HG03558 (cell line): ENCODE measurements around the gene TMEM187.
A peak's percentile ranks its signal among the peaks of the same experiment; 100 is the strongest.
"Not testable (repeated sequence)": the region's sequence is repeated elsewhere in the genome, so short reads cannot be mapped to it uniquely, and the experiment has no call there.

ENCODE experiments used
- ATAC-seq: cut with Tn5 transposase; IDR thresholded peaks from one replicate; pipeline ENCODE4 v1.9.1; 2021; ENCODE audit warnings: moderate number of reproducible peaks; ENCODE audit not compliant: unreplicated experiment; ENCODE audit errors: extremely low read depth

Gene TMEM187

GRCh38 chrX:153969125-153969903 lies 3.2 kb upstream of the TMEM187 start:
- ATAC-seq, result no peak

DNA sequence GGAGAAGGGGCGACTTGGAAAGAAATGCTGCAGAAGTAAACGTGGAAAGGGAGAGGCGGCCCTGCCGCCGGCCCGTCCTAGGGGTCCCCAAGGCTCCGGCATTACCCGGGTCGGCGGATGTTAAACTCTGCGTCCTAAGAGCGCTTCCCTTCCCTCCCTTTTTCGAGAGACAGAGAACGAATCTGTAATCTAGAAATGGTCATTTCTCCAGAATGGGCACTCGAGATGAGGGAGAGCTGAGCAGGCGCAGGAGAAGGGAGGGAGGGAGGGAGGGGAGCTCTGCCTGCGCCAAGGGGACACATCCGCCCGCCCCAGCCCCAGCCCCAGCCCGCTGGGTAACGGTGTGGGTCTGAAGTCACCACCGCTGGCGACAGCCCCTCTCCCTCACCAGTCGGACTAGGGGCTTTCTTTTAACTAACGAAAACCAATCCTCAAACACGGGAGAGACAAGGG lies 2.6 kb upstream of the TMEM187 start:
- no peak for ATAC-seq

- ATAC-seq, result no peak
Observed at GRCh38 chrX:153970357-153971123, 2.0 kb upstream of the TMEM187 start.

GRCh38 chrX:153971124-153971449 lies 1.5 kb upstream of the TMEM187 start:
- ATAC-seq, result no peak

DNA sequence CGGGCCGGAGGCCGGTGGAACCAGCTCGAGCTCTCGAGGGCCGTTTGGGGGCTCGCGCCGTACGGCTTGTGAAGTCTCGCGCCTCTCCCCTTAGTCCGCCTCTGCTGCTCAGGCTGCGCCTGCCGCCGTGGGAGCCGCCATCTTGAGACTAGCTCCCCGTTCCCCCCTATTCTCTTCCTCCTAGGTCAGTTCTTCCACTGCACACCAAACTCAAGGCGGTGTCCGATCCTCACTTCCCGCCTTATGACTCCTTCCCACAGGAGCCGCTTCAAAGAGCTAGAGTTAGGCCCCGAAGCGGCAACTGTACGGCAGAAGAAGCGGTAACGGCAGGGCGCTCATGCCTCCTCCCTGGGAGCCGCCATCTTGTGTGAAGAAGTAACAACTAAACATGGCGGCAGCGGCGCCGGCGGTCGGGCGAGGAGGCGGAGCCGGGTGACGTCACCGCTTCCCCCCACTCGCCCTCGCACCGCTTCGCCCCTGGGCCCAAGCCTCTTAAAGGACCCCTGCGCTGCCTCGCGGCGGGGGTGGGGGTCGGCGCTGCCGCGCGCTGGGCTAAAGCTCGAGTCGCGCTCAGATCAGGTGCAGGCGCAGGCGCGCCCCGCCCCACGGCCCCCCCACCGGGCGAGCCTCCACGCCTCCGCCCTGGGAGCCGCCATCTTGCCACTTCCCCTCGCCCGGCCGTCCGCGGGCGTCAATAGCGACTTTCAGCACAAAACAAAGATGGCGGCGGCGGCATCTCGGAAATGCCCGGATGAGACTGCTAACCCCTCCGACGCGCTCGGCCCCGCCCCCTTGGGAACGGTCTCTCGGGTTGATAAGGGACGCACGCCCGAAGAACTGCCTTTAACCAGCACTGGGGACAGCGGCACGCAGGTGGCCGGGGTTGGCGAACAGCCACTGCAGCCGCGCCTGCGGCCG lies 845 bp upstream of the TMEM187 start, which contains the start of gene HCFC1:
TSS of gene HCFC1 (minus strand) at position 369 of the 918 bp plus-strand sequence. CDS start 978 bp downstream, outside the sequence.
- peak; percentile 14 for ATAC-seq

- ATAC-seq, result no peak
Observed at GRCh38 chrX:153973127-153974002, 811 bp downstream of the TMEM187 start.

DNA sequence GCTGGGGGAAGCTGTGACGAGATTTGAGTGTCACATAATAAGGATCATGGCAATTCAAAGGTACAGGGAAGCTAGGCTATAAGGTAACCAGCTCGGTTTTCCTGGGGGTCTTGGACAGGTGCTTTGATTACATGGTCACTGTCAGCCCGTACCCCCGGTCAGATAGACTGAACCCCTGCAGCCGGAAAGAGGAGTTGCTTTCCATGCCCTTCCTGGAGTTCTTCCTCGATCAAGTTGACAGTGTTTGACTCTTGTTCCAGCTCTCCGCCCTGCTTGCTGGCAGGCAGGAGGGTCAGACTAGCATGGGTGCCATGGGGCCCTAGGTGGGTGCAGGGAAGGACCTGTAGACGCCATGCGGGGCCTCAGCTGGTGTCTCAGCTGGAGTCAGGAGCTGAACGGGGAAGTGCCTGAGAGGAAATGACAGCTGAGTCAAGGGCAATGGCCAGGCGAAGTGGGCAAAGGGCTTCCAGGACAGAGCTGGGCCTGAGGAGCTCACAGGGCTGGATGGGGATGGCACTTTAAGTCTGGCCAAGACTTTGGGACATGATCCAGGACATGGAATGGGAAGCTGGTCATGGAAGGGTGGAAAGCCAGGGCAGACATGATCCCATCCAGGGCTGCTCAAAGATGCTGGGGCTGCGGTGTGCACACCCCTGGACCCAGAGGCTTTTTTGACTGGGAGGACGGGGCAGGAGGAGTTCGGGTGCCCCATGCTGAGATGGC lies 1.6 kb downstream of the TMEM187 start:
- ATAC-seq, result no peak

DNA sequence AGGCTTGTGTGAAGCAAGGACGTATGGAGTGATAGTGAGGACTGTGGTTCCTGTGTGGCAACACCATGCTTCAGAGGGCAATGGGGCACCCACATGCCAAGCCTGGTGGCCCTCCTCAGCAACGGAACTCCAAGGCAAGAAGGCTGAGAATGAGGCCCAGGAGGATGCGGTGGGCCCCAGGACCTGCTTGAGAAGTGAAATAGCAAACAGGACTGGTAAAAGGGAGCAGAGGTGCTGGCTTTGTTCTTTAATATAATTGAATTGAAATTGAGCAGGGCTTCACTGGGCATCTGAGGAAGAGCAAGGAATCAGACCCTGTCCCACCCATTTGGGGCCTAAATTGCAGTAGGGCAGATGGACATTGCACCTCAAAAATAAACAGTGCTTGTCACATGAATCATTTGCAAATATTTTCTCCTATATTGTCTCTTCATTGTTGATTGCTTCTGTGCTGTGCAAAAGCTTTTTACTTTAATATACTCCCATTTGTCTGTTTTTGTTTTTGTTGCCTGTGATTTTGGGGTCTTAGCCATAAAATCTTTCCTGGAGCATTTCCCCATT lies 2.3 kb downstream of the TMEM187 start:
- ATAC-seq, result no peak

DNA sequence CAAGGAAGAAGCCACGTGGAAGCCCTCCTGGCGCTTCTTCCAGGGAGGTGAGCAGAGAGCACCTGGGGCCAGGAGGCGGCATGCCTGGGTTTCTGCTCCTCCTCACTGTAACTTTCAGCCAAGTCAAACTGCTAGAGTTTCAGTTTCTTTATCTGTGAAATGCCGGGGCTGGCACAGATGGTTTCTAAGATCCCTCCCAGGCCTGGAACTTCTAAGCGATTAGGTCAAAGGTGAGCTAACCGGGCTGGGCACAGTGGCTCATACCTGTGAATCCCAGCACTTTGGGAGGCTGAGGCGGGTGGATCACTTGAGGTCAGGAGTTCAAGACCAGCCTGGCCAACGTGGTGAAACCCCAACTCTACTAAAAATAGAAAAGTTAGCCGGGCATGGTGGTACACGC lies 7.8 kb downstream of the TMEM187 start:
- ATAC-seq, result not testable (repeated sequence)

- ATAC-seq, result no peak
Observed at GRCh38 chrX:153981231-153981630, 8.7 kb downstream of the TMEM187 start.

DNA sequence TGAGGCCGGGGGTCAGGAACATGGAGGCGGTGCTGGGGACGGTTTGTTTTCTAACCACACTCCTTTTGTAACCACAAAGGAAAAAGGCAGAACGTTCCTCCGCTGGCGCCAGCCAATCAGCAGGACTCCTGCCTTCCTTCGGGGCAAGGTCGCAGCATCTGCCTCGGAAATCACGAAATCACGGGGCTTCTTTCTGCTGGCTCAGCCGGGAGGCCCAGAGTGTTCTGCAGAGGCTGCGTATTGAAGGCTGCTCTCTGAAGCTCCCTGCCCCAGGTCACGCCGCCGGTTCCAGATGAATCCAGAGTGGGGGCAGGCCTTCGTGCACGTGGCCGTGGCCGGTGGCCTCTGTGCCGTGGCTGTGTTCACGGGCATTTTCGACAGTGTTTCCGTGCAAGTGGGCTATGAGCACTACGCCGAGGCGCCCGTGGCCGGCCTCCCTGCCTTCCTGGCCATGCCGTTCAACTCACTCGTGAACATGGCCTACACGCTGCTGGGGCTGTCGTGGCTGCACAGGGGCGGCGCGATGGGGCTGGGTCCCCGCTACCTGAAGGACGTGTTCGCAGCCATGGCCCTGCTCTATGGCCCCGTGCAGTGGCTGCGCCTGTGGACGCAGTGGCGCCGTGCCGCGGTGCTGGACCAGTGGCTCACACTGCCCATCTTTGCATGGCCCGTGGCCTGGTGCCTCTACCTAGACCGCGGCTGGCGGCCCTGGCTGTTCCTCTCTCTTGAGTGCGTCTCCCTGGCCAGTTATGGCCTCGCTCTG lies 9.4 kb downstream of the TMEM187 start:
- ATAC-seq, result no peak

GRCh38 chrX:153983321-153983801 lies 10.8 kb downstream of the TMEM187 start:
- no peak for ATAC-seq

DNA sequence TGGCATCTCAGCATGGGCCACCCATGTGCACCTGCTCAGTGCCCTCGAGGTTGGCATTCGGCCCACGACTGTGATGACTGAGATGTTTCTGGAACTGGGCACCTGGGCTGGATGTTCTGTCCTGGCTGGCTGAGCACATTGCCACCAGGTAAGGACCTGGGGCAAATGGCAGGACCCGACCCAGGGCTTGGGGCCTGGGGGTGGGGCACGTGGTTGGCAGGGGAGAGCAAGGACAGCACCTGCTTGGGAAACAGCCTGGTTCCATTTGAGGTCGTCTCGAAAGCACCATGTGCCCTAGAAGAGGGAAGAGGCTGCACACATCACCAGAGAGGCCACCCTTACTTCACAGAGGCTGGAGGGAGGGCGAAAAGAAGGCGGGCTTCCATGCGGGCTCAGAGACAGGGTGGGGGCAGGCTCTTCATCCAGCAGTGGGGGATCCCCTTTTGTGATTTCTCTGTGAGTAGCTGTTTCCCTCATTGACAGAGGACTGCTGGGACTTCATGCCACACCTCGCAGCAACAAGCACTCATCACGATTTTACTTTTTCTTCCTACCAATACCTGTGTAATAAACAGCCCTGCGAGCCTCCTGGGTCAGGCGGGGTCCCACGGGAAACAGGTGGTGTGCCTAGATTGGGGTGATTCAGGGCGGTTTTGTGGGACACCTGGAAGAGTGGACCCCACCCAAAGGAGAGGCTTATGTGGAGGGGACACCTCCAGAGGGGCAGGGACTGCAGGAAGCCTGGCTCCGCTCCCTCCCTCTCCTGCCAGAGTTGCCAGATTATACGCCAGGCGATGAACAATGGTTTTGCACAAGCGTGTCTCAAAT lies 12.0 kb downstream of the TMEM187 start:
- no peak for ATAC-seq

DNA sequence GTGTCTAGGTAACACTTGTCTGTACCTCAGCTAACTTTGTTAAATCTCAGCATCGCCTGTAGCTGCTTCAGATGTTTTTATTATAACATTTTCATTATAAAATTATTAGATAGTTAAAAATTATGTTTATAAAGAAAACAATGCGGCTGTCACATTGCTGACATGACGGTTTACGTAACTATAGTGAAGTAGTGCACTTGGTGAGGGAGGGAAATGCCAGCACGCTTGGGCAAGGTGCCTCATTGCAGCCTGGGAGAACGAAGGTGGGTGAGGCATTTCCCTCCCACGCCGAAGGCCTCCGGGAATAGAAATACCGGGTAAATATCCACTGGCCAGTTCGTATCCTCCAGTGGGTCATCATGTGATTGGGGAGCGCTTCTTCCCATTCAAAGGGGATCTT lies 15.9 kb downstream of the TMEM187 start:
- ATAC-seq, result no peak

- no peak for ATAC-seq
Observed at GRCh38 chrX:153989973-153990655, 17.6 kb downstream of the TMEM187 start.

DNA sequence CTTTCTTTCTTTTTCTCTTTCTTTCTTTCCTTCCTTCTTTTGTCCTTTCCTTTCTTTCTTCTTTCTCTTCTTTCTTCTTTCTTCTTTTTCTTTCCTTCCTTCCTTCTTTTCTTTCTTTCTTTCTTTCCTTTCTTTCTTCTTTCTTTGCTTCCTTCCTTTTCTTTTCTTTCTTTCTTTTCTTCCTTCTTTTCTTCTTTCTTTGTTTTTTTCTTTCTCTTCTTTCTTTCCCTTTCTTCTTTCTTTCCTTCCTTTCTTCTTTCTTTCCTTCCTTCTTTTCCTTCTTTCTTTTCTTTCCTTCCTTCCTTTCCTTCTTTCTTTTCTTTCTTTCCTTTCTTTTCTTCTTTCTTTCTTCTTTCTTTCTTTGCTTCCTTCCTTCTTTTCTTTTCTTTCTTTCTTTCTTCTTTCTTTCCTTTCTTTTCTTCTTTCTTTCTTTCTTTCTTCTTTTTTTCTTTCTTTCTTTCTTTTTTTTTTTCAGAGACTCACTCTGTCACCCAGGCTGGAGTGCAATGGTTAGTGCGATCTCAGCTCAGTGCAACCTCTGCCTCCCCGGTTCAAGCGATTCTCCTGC lies 18.5 kb downstream of the TMEM187 start:
- ATAC-seq, result no peak
